GM19099 (cell line): ENCODE results near the gene POM121.
"Not testable (repeated sequence)": the region's sequence is repeated elsewhere in the genome, so short reads cannot be mapped to it uniquely, and the experiment has no call there.

ENCODE experiments used
- POLR2A ChIP-seq: IDR thresholded peaks from 3 replicates; pipeline ENCODE4 v1.6.1; 2011; ENCODE audit warnings: low read depth; ENCODE audit not compliant: insufficient read length; ENCODE audit errors: extremely low read depth

The POM121 gene

DNA sequence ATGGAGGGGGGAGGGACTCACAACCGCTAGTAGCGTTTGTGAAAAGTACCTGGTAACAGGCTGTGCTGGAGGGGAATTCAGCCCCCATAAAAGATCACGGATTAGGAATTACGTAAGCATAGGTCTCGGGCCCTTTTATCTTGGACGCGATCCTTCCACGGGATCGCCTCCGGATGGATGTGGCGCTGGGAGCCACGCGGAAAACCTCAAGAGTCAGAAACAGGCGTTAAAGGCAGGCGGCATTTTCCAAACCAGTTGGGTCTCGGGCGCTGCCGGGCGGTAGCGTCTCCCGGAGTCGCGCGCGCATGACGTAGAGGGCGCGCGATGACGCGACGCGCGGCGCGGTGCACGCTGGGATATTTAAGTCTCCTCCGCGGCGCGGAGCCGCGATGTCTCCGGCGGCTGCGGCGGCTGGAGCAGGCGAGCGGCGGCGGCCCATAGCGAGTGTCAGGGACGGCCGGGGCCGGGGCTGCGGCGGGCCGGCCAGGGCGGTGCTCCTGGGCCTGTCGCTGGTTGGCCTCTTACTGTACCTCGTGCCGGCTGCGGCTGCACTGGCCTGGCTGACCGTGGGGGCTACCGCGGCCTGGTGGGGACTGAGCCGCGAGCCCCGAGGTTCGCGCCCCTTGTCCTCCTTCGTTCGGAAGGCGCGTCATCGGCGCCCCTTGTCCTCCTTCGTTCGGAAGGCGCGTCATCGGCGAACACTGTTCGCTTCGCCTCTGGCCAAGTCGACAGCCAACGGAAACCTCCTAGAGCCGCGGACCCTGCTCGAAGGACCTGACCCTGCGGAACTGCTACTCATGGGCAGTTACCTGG, at the start of gene POM121:
POM121 (plus strand) TSS at position 363 of the 813 bp plus-strand sequence; CDS start at position 390, 27 bp downstream.
- peak; percentile 80 for TF ChIP-seq POLR2A

DNA sequence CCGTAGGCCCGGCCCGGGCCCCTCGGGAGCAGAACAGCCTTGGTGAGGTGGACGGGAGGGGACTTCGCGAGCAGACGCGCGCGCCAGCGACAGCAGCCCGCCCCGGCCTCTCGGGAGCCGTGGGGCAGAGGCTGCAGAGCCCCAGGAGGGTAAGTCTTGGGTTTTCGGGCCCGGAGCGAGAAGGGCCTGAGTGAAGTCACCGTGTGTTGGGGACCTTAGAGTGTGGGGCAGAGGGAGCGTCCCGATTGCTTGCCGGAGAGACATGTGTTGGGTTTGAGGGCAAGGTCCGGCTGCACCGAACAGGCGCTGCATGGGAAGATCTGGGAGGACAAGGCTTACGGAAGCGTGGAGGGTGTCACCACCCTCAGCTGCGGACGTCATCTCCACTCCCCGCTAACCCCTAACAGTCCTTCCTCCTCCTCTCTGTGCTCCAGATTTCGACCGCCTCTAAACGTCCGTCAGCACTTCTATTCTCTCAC, 45.1 kb upstream of the POM121 start:
- TF ChIP-seq POLR2A, result peak; percentile 33

DNA sequence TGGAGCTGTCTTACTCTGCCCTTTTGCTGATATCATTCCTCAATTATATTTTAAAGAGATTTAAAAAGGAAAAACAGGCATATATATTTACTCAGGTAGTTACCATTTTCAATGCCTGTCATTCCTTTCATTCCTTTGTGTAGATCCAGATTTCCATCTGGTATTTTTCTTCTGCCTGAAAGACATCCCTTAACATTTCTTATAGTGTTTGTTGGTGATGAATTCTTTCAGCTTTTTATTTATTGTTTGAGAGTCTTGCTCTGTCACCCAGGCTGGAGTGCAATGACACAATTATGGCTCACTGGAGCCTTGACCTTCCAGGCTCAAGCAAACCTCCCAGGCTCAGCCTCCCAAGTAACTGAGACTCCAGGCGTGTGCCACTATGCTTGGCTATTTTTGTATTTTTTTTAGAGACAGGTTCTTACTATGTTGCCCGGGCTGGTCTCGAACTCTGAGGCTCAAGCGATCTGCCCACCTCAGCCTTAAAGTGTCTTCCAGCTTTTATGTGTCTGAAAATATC, 5.6 kb upstream of the POM121 start:
- TF ChIP-seq POLR2A, result no peak

DNA sequence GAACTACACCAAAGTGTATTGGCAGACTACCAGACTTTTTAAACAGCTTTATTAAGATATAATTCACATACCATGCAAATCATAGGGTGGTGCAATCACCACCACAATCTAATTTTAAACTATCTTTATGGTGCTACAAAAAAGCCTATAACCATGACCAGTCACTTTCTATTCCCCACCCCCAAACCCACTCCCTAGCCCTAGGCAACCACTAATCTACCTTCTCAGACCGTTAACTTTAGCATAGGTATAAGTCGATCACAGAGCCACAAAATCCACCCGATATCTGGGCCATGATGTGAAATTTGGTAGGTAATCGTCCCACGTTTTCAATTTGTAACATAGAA, 536 bp upstream of the POM121 start:
- TF ChIP-seq POLR2A, result no peak

DNA sequence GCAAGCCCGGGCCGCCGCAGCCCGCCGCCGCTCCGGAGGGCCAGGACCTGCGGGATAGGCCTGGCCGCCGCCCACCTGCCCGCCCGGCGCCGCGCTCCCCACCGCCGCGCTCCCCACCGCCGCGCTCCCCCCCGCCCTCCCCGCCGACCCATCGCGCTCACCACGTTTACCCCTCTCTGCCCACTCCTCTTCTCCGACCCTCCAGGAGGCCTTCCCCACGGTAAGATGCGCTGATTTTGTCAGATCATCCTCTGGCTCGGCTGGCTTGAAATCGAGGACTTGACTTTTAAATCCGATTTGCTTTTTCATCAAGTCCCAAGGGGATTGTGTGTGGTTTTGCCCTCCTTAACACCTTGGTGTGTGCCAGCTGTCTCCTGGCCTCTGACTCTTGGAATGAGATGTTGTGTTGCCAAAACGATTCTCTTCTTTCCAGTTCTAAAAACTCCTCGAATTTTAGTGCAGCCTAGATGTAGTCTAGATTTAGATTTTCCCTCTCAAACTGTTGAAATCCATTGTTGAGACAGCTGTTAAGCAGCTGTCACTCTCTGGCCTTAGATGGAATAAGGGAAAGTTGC, 738 bp downstream of the POM121 start:
- TF ChIP-seq POLR2A, result no peak

DNA sequence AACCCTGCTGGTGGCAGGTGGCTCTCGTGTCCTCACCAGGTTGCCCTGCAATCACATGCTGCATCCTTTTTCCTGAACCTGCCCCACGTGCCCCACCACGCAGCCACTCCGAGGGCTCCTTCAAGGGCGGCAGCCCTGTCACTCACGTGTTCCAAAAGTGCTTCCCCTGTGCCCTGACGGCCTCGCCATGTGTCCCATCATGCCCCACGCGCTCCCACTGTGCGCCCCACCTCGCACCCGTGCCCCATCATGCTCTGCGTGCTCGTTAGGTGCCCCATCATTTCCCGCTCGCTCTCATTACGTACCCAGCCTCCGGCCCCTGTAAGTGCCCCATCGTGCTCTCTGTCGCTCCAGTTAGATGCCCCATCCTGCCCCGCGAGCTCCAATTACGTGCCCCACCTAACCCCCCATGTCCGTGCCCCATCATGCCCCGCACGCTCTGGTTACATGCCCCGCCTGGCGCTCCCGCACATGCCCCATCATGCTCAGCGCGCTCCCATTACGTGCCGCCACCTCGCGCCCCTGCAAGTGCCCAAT, 44.2 kb downstream of the POM121 start, which contains the start of gene TRIM74:
TRIM74 (minus strand) TSS at position 487 of the 537 bp plus-strand sequence. CDS start 3,309 bp downstream, outside the sequence.
- not testable (repeated sequence) for TF ChIP-seq POLR2A
